ENCODE measurements around the gene MAPKAPK5.
"Not testable (repeated sequence)": the region's sequence is repeated elsewhere in the genome, so short reads cannot be mapped to it uniquely, and the experiment has no call there.

The MAPKAPK5 gene

DNA sequence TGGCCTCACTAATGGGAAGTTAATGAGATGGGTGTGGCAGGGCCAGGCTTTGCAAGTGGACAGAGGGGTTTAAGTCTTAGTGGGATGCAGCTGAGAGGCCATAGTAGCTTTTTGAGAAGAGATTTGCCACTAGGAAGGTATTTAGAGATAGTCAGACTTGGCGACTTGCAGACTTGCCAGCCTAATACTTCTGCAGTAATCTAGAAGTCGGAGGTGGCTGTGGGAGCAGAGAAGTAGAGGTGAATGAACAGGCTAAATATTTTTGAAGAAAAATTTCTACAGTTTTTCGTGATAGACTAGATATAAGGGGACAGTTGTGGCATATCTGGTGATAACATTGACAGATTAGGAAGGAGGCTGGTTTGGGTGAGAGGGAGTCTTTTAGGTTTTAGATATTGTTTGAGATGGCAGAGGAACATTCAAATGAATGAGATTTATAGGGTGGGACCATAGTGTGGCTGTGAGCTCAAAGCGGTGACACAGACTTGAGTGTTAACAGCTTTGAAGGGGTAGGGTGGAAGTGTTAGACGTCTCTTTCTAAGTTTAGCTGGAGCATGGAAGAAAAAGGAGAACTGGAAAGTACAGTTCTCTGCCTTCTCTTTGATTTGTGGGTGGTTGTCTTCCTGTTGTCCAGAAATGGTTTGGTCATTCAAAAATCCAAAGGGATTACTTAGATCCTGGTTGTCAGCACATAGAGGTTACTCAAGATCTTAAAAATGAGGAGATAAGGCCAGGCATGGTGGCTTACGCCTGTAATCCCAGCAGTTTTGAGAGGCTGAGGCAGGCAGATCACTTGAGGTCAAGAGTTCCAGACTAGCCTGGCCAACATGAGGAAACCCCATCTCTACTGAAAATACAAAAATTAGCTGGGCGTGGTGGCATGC lies 44.9 kb downstream of the MAPKAPK5 start:
- no peak for DNase-seq (ENCODE audit: low read depth)

DNA sequence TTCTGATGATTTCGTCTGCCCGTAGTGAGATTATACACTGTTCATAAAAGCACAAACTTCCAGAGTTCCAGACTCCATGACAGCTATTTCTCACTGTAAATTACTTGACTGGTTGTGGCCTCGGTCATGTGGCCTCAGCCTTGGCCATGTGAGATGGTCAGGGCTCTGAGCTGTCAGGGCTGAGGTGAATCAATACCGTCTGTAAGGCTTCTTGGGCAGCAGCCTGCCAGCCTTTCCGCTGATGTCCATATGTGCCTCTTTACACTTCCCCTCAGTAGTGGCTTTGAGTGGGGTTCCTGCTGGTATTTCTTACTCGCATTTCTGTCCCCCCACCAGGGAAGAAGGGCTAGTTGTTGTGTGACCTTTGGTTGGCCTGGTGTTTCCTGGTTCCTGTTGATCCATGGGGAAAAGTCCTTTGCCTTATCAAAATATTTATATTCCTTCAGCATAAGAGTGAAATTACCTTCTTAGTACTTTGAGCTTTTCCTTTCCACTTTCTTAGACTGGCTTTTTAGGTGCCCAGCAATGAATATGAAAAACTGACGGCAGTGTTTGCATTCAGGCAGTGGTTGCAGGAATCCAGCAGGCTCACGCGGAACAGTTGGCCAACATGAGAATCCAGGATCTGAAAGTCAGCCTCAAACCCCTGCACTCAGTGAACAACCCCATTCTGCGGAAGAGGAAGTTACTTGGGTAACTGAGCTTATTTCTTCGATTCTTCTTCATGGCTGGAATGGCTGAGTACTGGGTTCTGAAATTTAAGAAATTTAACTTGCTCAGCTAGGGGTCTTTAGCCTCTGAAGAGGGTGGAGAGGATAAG lies 46.1 kb downstream of the MAPKAPK5 start:
- no peak for DNase-seq (ENCODE audit: low read depth)

DNA sequence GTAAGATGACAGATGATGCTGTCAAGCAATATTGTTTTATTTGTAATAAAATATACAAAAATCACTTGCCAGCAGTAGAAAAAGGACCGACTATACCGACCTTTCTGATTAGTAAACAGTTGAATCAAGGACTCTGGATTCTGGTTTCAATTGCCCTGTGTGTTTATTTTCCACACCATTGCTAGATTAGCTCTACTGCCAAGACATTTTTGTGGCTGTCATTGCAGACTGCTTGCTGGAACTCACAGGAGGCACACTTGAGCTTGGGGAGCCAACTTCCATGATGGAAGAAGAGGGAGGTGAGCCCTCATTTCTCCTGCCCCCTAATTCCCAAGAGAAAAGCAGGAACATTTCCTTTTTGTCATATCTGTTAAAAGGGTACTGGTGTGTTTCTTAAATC lies 51.3 kb downstream of the MAPKAPK5 start:
- peak; percentile 5 for DNase-seq (ENCODE audit: low read depth)

DNA sequence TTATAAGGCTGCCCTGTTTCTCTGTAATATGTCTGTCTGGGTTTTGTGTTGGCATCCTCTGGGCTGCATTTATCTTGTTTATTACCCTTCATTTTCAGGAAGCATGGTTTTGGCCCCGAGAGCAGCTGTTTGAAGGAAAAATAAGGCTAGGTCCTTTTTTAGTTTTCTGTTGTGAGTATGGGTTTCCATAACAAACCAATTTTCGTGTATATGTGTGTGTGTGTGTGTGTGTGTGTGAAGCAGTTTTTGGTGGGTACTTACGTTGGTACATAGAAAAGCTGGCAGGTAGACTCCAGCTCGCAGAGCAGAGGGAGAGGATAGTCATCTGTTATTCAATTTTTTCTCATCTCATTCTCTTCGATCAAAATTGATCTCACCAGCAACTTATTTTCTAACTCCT lies 52.5 kb downstream of the MAPKAPK5 start:
- DNase-seq (ENCODE audit: low read depth): no peak

DNA sequence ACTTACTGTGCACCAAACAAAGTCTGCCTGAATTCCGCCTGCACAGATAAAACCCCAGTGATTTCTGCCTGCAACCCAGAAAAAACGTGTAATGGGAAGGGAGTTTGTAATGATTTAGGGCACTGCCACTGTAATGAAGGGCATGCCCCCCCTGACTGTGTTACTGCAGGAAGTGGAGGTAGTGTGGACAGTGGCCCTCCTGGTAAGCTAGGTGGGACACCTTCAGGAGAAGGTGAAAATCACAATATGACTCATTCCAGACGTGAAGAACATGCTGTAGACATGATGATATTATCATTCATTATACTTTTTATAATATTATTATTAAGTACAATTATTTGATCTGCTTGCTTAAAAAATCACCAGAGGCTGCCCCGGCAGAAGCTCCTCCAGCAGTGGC lies 59.2 kb downstream of the MAPKAPK5 start:
- no peak for DNase-seq (ENCODE audit: low read depth)

DNA sequence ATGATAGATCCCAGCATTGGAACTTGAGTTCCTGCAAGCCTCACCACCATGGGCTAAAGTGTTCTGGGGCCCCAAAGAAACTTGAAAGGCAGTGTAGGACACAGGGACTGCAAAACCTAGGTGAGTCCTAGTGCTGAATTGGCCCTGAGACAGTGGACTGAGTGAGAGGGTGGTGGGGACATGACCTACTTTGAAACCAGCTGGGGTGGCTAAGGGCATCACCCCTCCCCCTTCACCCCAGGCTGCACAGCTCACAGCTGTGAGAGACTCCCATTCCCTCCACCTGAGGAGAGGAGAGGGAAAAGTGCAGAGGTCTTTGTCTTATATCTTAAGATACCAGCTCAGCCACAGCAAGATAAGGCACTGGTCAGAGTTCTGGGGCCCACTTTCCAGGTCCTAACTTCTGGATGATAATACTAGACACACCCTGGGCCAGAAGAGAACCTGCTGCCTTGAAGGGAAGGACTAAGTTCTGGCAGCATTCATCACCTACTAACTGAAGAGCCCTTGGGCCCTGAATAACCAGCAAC lies 62.5 kb downstream of the MAPKAPK5 start:
- DNase-seq (ENCODE audit: low read depth): no peak

DNA sequence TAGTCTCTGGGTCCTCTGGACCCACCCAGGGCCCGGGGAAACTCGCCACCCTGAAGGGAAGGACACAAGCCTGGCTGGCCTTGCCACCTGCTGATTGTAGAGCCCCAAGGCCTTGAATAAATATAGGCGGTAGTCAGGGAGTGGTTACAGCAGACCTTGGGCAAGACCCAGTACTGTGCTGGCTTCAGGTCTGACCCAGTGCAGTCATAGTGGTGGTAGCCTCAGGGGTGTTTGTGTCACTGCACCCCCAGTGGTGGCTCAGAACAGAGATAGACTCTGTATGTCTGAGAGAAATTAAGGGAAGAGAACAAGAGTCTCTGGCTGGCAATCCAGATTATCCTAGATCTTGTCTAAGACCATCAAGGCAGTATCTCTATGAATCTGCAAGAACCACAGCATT lies 63.5 kb downstream of the MAPKAPK5 start:
- DNase-seq (ENCODE audit: low read depth): no peak

DNA sequence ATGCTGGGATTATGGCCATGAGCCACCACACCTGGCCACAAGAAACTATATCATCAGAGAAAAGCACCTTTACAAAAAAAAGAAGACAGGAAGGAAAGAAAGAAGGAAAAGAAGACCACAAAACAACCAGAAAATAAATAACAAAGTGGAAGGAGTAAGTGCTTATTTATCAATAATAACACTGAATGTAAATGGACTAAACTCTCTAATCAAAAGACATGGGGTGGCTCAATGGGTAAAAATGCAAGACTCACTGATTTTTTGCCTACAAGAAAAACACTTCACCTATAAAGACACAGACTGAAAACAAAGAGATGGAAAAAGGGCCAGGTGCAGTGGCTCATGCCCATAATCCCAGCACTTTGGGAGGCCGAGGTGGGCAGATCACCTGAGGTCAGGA lies 65.7 kb downstream of the MAPKAPK5 start:
- no peak for DNase-seq (ENCODE audit: low read depth)

DNA sequence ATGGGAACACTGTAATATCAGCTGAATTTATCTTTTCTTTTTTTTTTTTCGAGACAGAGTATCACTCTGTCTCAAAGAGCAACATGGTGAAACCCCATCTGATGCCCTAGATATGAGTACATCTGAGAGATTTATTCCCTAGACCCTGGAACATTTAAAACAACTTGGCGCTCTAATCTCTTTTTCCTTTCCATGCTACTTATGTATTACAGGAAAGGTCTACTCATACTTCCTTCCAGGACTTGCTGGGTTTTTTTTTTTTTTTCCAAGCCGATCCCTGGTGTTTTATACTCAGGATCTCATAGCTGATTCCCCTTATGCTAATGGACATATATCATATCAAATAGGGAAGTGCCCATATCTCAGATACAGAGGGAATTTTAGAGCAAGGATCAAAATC lies 83.1 kb downstream of the MAPKAPK5 start:
- DNase-seq (ENCODE audit: low read depth): no peak

DNA sequence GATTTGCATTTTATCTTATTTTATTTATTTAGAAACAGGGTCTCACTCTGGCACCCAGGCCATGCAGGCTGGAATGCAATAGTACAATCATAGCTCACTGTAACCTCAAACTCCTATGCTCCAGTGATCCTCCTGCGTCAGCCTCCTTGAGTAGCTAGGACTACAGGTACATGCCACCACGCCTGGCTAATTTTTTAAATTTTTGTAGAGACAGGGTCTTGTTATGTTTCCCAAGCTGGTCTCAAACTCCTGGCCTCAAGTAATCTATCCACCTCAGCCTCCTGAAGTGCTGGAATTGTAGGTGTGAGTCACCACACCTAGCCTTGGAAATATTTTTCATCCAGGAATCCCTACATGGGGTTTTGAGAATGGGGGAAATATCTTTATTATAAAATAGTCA lies 84.6 kb downstream of the MAPKAPK5 start:
- no peak for DNase-seq (ENCODE audit: low read depth)

DNA sequence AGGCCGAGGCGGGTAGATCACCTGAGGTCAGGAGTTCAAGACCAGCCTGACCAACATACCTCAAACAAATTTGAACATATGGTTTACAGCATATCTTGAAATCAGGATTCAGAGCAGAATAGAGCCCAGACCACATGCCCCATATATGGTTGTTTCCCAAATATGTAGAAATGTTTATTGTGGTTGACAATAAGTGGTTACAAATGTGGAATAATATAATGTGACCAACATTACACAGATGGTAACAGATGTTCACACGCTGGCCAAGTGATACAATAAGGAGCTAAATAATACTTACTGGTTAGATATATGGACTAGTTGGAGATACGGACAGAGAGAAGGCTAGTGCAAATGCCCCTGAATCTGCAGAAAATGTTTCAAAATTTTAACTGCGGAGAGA lies 85.3 kb downstream of the MAPKAPK5 start:
- no peak for DNase-seq (ENCODE audit: low read depth)

DNA sequence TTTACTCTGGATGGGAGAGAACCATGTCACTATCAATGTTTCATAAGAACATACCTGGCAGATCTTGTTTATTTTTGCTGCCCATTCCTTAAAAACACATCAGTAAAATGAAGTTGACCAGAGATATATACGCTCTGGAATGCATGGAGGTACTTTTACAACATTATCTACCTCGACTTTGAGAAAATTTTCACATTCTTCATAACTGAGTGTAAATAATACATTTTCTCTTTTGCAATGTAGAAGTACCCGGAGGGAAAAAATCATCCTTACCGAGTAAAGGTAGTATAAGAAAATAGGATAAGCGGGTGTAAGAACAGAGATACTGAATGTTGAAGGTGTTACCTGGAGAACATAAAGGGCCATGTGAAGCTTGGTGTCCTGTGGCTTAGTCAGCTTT lies 90.2 kb downstream of the MAPKAPK5 start:
- no peak for DNase-seq (ENCODE audit: low read depth)

DNA sequence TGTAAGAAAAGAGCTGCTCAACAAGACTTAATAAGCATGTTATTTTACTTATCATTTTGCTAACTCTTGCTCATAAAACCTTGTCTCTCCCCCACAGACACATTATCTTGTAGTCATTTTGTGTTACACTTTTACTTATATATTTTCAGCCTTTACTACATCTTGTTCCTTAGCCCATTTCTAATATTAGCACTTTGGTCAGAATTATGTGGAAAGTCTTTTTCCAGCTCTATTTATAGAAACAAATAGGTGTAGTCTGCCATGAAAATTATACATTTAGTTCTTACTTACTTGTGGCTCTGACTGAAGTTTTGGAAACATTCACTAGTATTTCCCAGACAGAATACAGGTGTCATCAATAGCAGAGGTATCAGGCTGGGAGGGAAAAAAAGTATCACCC lies 94.8 kb downstream of the MAPKAPK5 start:
- DNase-seq (ENCODE audit: low read depth): no peak

DNA sequence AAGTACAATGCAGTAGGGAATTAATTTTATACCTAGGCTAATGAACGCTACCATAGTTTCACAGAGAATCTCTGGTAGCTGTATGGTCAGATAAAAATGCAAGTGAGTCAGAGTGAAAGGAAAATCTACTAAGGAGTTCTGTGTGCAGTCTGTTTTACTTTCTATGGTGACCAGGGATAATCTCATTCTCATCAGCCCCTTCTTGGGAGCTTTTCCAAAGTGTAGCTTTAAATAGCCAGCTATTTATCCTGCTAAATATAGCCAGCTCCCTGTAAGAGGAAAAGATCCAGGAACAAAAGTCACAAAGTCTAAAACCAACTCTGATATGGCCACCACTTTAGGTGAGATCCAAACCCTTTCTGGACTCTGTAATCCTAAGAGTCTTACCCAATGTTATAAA lies 95.4 kb downstream of the MAPKAPK5 start:
- peak; percentile 77 for DNase-seq (ENCODE audit: low read depth)

DNA sequence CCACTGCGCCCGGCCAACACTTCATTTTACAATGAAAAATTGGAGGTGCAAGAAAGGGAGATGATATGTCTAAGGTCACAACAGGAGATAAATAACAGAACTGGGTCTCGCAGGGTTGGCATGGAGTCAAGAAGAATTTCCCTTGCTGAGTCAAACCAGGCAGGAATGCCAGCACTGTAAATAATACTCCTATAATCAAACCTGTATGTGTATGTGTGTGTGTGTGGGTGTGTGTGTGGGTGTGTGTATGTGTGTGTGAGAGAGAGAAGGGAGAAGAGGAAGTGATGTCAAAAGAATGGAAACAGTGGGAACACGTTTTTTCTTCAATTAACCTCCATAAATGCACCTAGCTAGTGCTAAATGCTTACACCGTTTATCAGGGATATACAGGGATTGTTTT lies 100.5 kb downstream of the MAPKAPK5 start:
- peak; percentile 66 for DNase-seq (ENCODE audit: low read depth)

DNA sequence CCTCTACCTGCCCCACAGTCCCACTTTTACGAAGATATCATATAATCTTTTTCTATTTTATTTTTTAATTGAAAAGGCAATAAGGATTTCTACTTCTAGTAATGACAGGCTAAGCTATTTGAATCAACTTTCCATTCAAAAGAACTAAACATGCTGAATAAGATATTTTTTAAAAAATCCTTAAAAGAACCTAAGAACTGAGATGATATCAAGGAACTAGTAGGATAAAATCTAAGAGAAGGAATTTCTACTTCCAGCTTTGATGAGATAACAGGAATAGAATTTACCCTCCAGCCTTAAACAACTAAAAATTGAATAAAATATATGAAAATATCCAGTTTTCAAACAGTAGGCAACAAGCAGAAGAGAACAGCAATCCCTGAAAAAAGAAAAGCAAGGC lies 101.9 kb downstream of the MAPKAPK5 start:
- no peak for DNase-seq (ENCODE audit: low read depth)

DNA sequence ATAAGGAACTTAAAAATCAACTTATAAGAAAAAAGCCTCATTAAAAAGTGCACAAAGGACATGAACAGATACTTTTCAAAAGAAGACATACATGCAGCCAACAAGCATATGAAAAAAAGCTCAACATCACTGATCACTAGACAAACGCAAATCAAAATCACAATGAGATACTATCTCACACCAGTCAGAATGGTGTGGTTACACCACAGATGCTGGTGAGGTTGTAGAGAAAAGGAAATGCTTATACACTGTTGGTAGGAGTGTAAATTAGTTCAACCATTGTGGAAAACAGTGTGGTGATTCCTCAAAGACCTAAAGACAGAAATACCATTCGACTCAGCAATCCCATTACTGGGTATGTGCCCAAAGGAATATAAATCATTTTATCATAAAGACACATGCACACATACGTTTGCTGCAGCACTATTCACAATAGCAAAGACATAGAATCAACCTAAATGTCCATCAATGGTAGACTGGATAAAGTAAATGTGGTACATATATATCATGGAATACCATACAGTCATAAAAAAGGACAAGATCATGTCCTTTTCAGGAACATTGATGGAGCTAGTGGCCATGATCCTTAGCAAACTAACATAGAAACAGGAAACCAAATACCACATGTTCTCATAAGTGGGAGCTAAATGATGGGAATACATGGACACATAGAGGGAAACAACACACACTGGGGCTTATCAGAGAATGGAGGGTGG lies 109.1 kb downstream of the MAPKAPK5 start:
- DNase-seq (ENCODE audit: low read depth): not testable (repeated sequence)

Measured in EH (cell line).